Stomach (tissue), 9 donors: ENCODE measurements around the gene ITGA2. TPM values are rescaled to one million over a fixed set of nuclear protein-coding genes. Genes with fewer than 3 reads are reported as not detected.

Source experiments
- DNase-seq, 2 donors: peaks; one replicate each; pipeline versions ENCODE4 v3.0.0 to v3.0.0-alpha.2; 2013 to 2019
- H3K27ac ChIP-seq, 5 donors: fragments of 200-600 bp in 4 of 5; sonication (generic) in 4 of 5; one replicate each; pipeline ENCODE4 v1.5.1; 2013 to 2019; ENCODE audit warnings: mild to moderate bottlenecking in 1 of 5, moderate library complexity in 1 of 5
- H3K27me3 ChIP-seq, 3 donors: fragments of 200-600 bp; sonication (generic); one replicate each; pipeline ENCODE4 v1.5.1; 2017 to 2019; ENCODE audit warnings: mixed run types in 1 of 3
- H3K36me3 ChIP-seq, 4 donors: fragments of 200-600 bp; sonication (generic); 1 replicate in 3 of 4; 2 replicates in 1 of 4; pipeline ENCODE4 v1.5.1; 2016 to 2019
- H3K4me1 ChIP-seq, 4 donors: fragments of 200-600 bp; sonication (generic); one replicate each; pipeline ENCODE4 v1.5.1; 2016 to 2019
- H3K4me3 ChIP-seq, 4 donors: fragments of 200-600 bp; sonication (generic) in 3 of 4; one replicate each; pipeline ENCODE4 v1.5.1; 2016 to 2019; ENCODE audit warnings: mild to moderate bottlenecking in 1 of 4
- H3K9me3 ChIP-seq, 4 donors: fragments of 200-600 bp; sonication (generic); one replicate each; pipeline ENCODE4 v1.5.1; 2016 to 2019
- CTCF ChIP-seq, 7 experiments: fragments of 450-650 bp in 4 of 7; fragments of 200-600 bp in 3 of 7; sonication (generic) in 3 of 7; IDR thresholded peaks; one replicate each; pipeline ENCODE4 v1.5.1; 2016 to 2019; ENCODE audit warnings: antibody characterized with exemption in 7 of 7, control low read depth in 2 of 7, mild to moderate bottlenecking in 1 of 7
- EP300 ChIP-seq: sonication (generic); formaldehyde crosslinking; IDR thresholded peaks from one replicate; pipeline ENCODE4 v1.6.1; 2017; ENCODE audit warnings: antibody characterized with exemption
- POLR2A ChIP-seq, 4 donors: fragments of 450-650 bp; IDR thresholded peaks; one replicate each; pipeline ENCODE4 v1.6.1; 2016; ENCODE audit warnings: antibody characterized with exemption in 4 of 4, control low read depth in 2 of 4, mild to moderate bottlenecking in 1 of 4, moderate library complexity in 1 of 4
- POLR2AphosphoS5 ChIP-seq, 3 donors: sonication (generic); formaldehyde crosslinking; IDR thresholded peaks; one replicate each; pipeline ENCODE4 v1.6.1; 2016; ENCODE audit warnings: antibody characterized with exemption in 3 of 3
- WGBS, 5 donors: extraction: QIAGEN DNeasy Blood & Tissue Kit in 3 of 5; methylation state at CpG; one replicate each; pipeline versions ENCODE4 v1.1.5 to v1.1.7; 2013 to 2018; 5-methylcytosine and 5-hydroxymethylcytosine counted together
- intact Hi-C: fragments of 100-400 bp; cut with DNase I; formaldehyde crosslinking; loops from one replicate; pipeline ENCODE4 v1.15.1; 2023; ENCODE audit warnings: low total_unique reads
- polyA plus RNA-seq, 3 donors: library from polyadenylated mRNA; stranded (reverse); fragments of 200-250 nt; gene quantifications; one replicate each; pipeline ENCODE4 v1.2.3, GENCODE V29; 2013
- total RNA-seq, 5 donors: library from RNA; depleted of rRNA; stranded (reverse); fragments of >200 nt; gene quantifications; one replicate each; pipeline versions ENCODE4 v1.1.0 to v1.2.3, GENCODE V29; 2014 to 2016
- donor health status: healthy with polysubstance abuse.
- donor health status: Bipolar disorder and iron deficiency.
- donor health status: healthy.

ITGA2 gene
- total and polyA plus RNA-seq, 8 donors: 0.58 to 8.3 (median 3.3) TPM

- DNase-seq: no peak
- intact Hi-C loops: no loop called here
- no peak overlapping the region for H3K4me3 ChIP-seq
- H3K9me3 ChIP-seq: no peaks in the 10 kb centered on the region
- peaks cover 0 to 56% (median 26%) of the 10 kb centered on the region in 4 donors for H3K36me3 ChIP-seq
- TF ChIP-seq POLR2A (IDR thresholded peaks at IDR 0.05) (no peak), CTCF (IDR thresholded peaks at IDR 0.05) (no peak), EP300 (no peak), POLR2AphosphoS5 (IDR thresholded peaks at IDR 0.05) (no peak)
- no peaks in the 10 kb centered on the region for H3K4me1 ChIP-seq
- H3K27me3 ChIP-seq: no peaks in the 10 kb centered on the region
- 83 to 92% (median 88%) methylated on average over 5 of the region's 5 CpGs for WGBS, 5 donors
- H3K27ac ChIP-seq: no peak overlapping the region
Measured at GRCh38 chr5:53069626-53070025, 80.5 kb downstream of the ITGA2 start.

GRCh38 chr5:53071298-53071697, 82.1 kb downstream of the ITGA2 start:
- no peak for DNase-seq
- Histone ChIP-seq H3K27me3 (no peaks in the 10 kb centered on the region), H3K9me3 (no peaks in the 10 kb centered on the region), H3K36me3 (peaks cover 0 to 62% (median 38%) of the 10 kb centered on the region in 4 donors), H3K27ac (peak overlapping the region in 1 of 5 donors; percentile 1), H3K4me3 (no peak overlapping the region), H3K4me1 (no peaks in the 10 kb centered on the region)
- TF ChIP-seq POLR2A (IDR thresholded peaks at IDR 0.05): no peak
- TF ChIP-seq CTCF (IDR thresholded peaks at IDR 0.05): no peak
- TF ChIP-seq EP300: no peak
- no peak for TF ChIP-seq POLR2AphosphoS5 (IDR thresholded peaks at IDR 0.05)
- WGBS, 5 donors: 82 to 89% (median 87%) methylated on average over 2 of the region's 2 CpGs
- intact Hi-C loops: no loop called here

GRCh38 chr5:53071738-53072137, 82.6 kb downstream of the ITGA2 start:
- Histone ChIP-seq H3K4me3 (no peak overlapping the region), H3K4me1 (no peaks in the 10 kb centered on the region), H3K27ac (peak overlapping the region in 1 of 5 donors; percentile 1), H3K36me3 (peaks cover 0 to 64% (median 39%) of the 10 kb centered on the region in 4 donors), H3K27me3 (no peaks in the 10 kb centered on the region), H3K9me3 (no peaks in the 10 kb centered on the region)
- TF ChIP-seq POLR2AphosphoS5 (IDR thresholded peaks at IDR 0.05): no peak
- TF ChIP-seq POLR2A (IDR thresholded peaks at IDR 0.05): no peak
- no peak for TF ChIP-seq CTCF (IDR thresholded peaks at IDR 0.05)
- no peak for TF ChIP-seq EP300
- no peak for DNase-seq
- 70 to 86% (median 78%) methylated on average over 2 of the region's 2 CpGs for WGBS, 5 donors
- intact Hi-C loops: no loop called here

GRCh38 chr5:53073348-53073747, 84.2 kb downstream of the ITGA2 start:
- WGBS, 5 donors: 61 to 85% (median 77%) methylated on average over 2 of the region's 2 CpGs

More at GRCh38 chr5:53073348-53073747, 84.2 kb downstream of the ITGA2 start:
- no peaks in the 10 kb centered on the region for H3K4me1 ChIP-seq
- peaks cover 0 to 64% (median 34%) of the 10 kb centered on the region in 4 donors for H3K36me3 ChIP-seq
- no peak for DNase-seq
- intact Hi-C loops: no loop called here
- H3K27ac ChIP-seq: no peak overlapping the region
- no peaks in the 10 kb centered on the region for H3K9me3 ChIP-seq
- H3K4me3 ChIP-seq: no peak overlapping the region
- H3K27me3 ChIP-seq: no peaks in the 10 kb centered on the region
- TF ChIP-seq POLR2AphosphoS5 (IDR thresholded peaks at IDR 0.05): no peak
- no peak for TF ChIP-seq EP300
- no peak for TF ChIP-seq CTCF (IDR thresholded peaks at IDR 0.05)
- no peak for TF ChIP-seq POLR2A (IDR thresholded peaks at IDR 0.05)
